ENCODE results near the gene PDE6B. TPM values are rescaled to one million over a fixed set of nuclear protein-coding genes. Genes with fewer than 3 reads are reported as not detected.

Gene PDE6B
- total and polyA plus RNA-seq, 8 donors = 7.6 to 21.1 (median 16.4) TPM

- intact Hi-C loops (cut with DNase I) = no loop called here
- Histone ChIP-seq H3K9me3 (no peaks in the 10 kb centered on the region), H3K27ac (no peak overlapping the region), H3K36me3 (peaks cover 0 to 5% of the 10 kb centered on the region in 2 donors), H3K4me3 (no peak overlapping the region), H3K4me1 (peaks cover 29 to 54% of the 10 kb centered on the region in 2 donors), H3K27me3 (peaks cover 0 to 8% of the 10 kb centered on the region in 2 donors)
- TF ChIP-seq, protein P1, sequence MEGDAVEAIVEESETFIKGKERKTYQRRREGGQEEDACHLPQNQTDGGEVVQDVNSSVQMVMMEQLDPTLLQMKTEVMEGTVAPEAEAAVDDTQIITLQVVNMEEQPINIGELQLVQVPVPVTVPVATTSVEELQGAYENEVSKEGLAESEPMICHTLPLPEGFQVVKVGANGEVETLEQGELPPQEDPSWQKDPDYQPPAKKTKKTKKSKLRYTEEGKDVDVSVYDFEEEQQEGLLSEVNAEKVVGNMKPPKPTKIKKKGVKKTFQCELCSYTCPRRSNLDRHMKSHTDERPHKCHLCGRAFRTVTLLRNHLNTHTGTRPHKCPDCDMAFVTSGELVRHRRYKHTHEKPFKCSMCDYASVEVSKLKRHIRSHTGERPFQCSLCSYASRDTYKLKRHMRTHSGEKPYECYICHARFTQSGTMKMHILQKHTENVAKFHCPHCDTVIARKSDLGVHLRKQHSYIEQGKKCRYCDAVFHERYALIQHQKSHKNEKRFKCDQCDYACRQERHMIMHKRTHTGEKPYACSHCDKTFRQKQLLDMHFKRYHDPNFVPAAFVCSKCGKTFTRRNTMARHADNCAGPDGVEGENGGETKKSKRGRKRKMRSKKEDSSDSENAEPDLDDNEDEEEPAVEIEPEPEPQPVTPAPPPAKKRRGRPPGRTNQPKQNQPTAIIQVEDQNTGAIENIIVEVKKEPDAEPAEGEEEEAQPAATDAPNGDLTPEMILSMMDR (IDR thresholded peaks at IDR 0.05) = no peak
- DNase-seq (peak in 1 of 4 donors; percentile 76), ATAC-seq (no peak)
These were observed 60.5 kb downstream of the PDE6B start for GRCh38 chr4:685679-686412.

GRCh38 chr4:686413-687040 lies 61.2 kb downstream of the PDE6B start:
- intact Hi-C loops (cut with DNase I) = no loop called here
- H3K9me3 ChIP-seq = no peaks in the 10 kb centered on the region
- TF ChIP-seq, protein P1 (IDR thresholded peaks at IDR 0.05) = no peak
- H3K27ac ChIP-seq = peak overlapping the region in 1 of 2 donors; percentile 90
- peaks cover 0 to 8% of the 10 kb centered on the region in 2 donors for H3K27me3 ChIP-seq
- no peak overlapping the region for H3K4me3 ChIP-seq
- peaks cover 26 to 50% of the 10 kb centered on the region in 2 donors for H3K4me1 ChIP-seq
- no peak for ATAC-seq
- DNase-seq = peak in 1 of 4 donors; percentile 77
- H3K36me3 ChIP-seq = peaks cover 0 to 5% of the 10 kb centered on the region in 2 donors

GRCh38 chr4:687048-687970 lies 61.9 kb downstream of the PDE6B start:
- no peaks in the 10 kb centered on the region for H3K9me3 ChIP-seq
- peaks cover 0 to 8% of the 10 kb centered on the region in 2 donors for H3K27me3 ChIP-seq
- ATAC-seq (peak; percentile 80), DNase-seq (peak in 2 of 4 donors; percentile 94 to 98)
- peak overlapping the region in 1 of 2 donors; percentile 59 for H3K4me3 ChIP-seq
- H3K36me3 ChIP-seq = peaks cover 0 to 5% of the 10 kb centered on the region in 2 donors
- peak overlapping the region; percentile 90 to 91 for H3K27ac ChIP-seq
- TF ChIP-seq, protein P1 (IDR thresholded peaks at IDR 0.05) = no peak
- H3K4me1 ChIP-seq = peaks cover 26 to 50% of the 10 kb centered on the region in 2 donors
- intact Hi-C loops (cut with DNase I) = no loop called here

DNA sequence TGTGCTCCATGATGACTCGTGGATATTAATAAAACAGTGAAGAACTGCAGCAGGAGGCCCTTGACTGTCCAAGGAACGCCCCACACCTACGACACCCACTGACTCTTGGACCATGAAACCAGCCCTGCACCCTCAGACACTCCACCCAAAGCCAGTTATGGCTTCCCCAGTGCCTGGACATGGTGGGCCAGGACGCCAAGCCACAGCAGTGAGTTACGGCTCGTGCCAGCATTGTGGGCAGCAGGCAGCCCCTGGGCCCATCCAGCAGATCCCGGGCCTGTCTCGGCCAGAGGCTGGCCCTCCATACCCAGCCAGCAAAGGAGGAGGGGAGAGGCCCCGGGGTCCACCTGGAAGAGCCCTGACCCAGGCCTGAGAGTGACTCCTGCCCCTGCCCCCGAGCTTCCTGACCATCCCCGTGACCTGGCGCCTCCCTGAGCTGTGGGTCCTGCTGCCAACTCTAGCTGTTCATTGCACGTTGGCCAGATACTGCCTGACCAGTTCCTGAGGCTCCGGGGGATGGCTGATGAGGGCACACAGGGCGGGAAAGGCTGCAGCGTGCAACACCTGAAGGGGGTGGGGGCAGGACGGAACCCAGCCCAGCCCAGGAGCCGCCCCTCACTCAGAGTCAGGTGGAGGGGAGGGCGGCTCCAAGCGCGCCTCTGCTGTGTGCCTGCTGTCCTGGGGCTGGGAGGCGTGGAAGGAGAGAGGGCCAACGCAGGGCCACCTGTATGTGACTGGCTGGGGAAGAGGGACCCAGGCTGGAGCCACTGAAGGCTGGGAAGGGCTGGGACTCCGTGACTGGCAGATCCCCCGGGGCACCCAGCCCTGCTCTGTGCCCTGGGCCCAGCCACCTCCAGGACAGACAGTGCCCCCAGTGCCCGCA lies 62.8 kb downstream of the PDE6B start:
- H3K27me3 ChIP-seq = peaks cover 0 to 15% of the 10 kb centered on the region in 2 donors
- peaks cover 26 to 50% of the 10 kb centered on the region in 2 donors for H3K4me1 ChIP-seq
- DNase-seq = peak in 2 of 4 donors; percentile 56 to 80
- H3K9me3 ChIP-seq = no peaks in the 10 kb centered on the region
- peaks cover 0 to 5% of the 10 kb centered on the region in 2 donors for H3K36me3 ChIP-seq
- H3K27ac ChIP-seq = peak overlapping the region; percentile 90 to 91
- TF ChIP-seq, protein P1 (IDR thresholded peaks at IDR 0.05) = no peak
- intact Hi-C loops (cut with DNase I) = no loop called here
- peak; percentile 55 for ATAC-seq
- peak overlapping the region; percentile 51 to 59 for H3K4me3 ChIP-seq

Data from left lung (tissue), 10 donors.